ENCODE results near the gene RPP21.

Gene RPP21

DNA sequence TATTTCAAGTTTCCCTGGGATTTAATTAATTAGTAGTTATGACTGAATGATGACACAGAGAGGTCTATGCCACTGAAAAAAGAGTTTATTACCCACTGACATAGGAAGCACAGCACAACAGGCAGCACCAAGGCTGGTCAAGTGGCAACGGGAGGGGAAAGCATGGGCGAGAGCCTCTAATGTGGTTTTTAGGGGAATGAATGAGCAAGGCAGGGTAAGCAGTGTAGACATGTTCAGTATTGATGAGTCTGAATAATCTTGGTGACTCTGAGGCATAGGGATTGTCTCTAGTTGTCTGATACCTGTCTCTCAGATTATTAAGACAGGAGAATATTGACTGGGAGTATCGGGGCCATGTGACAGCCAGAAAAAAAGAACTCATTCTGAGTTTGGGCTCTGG is 46.3 kb downstream of the RPP21 start:
- no peak for DNase-seq

DNA sequence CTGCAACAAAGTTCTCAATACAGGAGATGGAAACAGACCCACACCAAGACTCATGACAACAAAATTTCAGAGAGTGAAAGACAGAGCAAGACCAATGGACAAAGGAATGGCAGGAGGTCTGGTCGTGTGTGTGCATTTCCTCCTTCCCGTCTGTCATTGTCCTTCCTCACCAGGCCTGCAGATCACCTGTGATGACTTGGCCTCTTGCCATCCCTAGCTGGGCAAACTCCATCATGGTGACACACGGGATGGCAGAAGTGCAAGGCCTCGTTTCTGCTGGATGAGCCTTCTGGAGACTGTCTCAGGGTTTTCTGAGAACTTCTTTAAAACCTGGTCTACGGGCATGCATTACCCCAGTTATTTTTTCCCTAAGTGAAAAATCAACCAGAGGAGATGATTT is 49.2 kb downstream of the RPP21 start:
- no peak for DNase-seq

Measured in stimulated activated CD4-positive, alpha-beta T cell treated with anti-CD3 and anti-CD28 coated beads, Interleukin-2, amount 100 ng/mL, for 24 hours (primary cell).